ENCODE data around the gene SDCCAG8.

The SDCCAG8 gene

GRCh38 chr1:243287123-243287460, 31.3 kb downstream of the SDCCAG8 start:
- TF ChIP-seq ZFX (IDR thresholded peaks at IDR 0.05) = no peak
- no peak for TF ChIP-seq CTCF (conservative IDR thresholded peaks at IDR 0.05)
- H3K27ac ChIP-seq = no peak overlapping the region

- no peak overlapping the region for H3K27ac ChIP-seq
- TF ChIP-seq ZFX (IDR thresholded peaks at IDR 0.05) (no peak), CTCF (conservative IDR thresholded peaks at IDR 0.05) (no peak)
Measured at GRCh38 chr1:243287652-243288051, 31.8 kb downstream of the SDCCAG8 start.

DNA sequence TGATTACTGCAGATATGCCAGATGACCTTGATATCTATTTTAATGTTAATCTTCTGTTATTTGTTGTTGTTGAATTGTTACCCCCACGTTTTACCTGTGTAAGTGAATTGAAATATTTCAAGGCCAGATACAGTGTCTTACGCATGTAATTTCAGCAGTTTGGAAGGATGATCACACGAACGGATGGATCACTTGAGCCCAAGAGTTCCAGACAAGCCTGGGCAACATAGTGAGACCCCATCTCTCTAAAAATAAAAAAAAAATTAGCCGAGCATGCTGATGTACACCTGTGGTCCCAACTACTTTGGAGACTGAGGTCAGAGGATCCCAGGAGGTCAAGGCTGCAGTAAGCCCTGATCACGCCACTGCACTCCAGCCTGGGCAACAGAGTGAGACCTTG, 32.2 kb downstream of the SDCCAG8 start:
- H3K27ac ChIP-seq = no peak overlapping the region
- no peak for TF ChIP-seq CTCF (conservative IDR thresholded peaks at IDR 0.05)
- TF ChIP-seq ZFX (IDR thresholded peaks at IDR 0.05) = no peak

- no peak overlapping the region for H3K27ac ChIP-seq
- TF ChIP-seq CTCF (conservative IDR thresholded peaks at IDR 0.05) (no peak), ZFX (IDR thresholded peaks at IDR 0.05) (no peak)
Measured at GRCh38 chr1:243291292-243291691, 35.5 kb downstream of the SDCCAG8 start.

- no peak for TF ChIP-seq CTCF (conservative IDR thresholded peaks at IDR 0.05)
- no peak for TF ChIP-seq ZFX (IDR thresholded peaks at IDR 0.05)
- no peak overlapping the region for H3K27ac ChIP-seq
Measured at GRCh38 chr1:243292117-243292516, 36.3 kb downstream of the SDCCAG8 start.

GRCh38 chr1:243293941-243294722, 38.3 kb downstream of the SDCCAG8 start:
- no peak overlapping the region for H3K27ac ChIP-seq
- TF ChIP-seq ZFX (IDR thresholded peaks at IDR 0.05) = no peak
- no peak for TF ChIP-seq CTCF (conservative IDR thresholded peaks at IDR 0.05)

- H3K27ac ChIP-seq = no peak overlapping the region
- no peak for TF ChIP-seq CTCF (conservative IDR thresholded peaks at IDR 0.05)
Measured at GRCh38 chr1:243294723-243295121, 38.9 kb downstream of the SDCCAG8 start.

All from C4-2B (cell line).